Liver (tissue), 3 donors: ENCODE measurements around the gene GULP1.

Source experiments
- ATF3 ChIP-seq: IDR thresholded peaks from 2 replicates; pipeline ENCODE4 v1.6.1; 2016; ENCODE audit warnings: antibody characterized with exemption
- CTCF ChIP-seq: fragments of 150-350 bp; IDR thresholded peaks from 2 replicates; pipeline ENCODE4 v1.5.1; 2017; ENCODE audit warnings: improper control_type of control experiment, low read depth, low read length; ENCODE audit not compliant: missing input control
- EGR1 ChIP-seq, 2 donors: IDR thresholded peaks; 2 replicates each; pipeline ENCODE4 v1.6.1; 2016 to 2018; ENCODE audit warnings: antibody characterized with exemption in 2 of 2, low read depth in 2 of 2
- MAX ChIP-seq: IDR thresholded peaks from 2 replicates; pipeline ENCODE4 v1.6.1; 2016; ENCODE audit warnings: antibody characterized with exemption
- NR2F2 ChIP-seq: IDR thresholded peaks from 2 replicates; pipeline ENCODE4 v1.6.1; 2016; ENCODE audit warnings: antibody characterized with exemption
- RAD21 ChIP-seq, 2 donors: IDR thresholded peaks; 2 replicates each; pipeline ENCODE4 v1.6.1; 2016; ENCODE audit warnings: antibody characterized with exemption in 2 of 2, mild to moderate bottlenecking in 2 of 2
- SP1 ChIP-seq: IDR thresholded peaks from 2 replicates; pipeline ENCODE4 v1.6.1; 2018; ENCODE audit warnings: antibody characterized with exemption, mild to moderate bottlenecking
- TAF1 ChIP-seq: conservative IDR thresholded peaks from 2 replicates; pipeline ENCODE4 v1.6.1; 2016; ENCODE audit warnings: antibody characterized with exemption, mild to moderate bottlenecking
- YY1 ChIP-seq: IDR thresholded peaks from 2 replicates; pipeline ENCODE4 v1.6.1; 2016; ENCODE audit warnings: antibody characterized with exemption, mild to moderate bottlenecking
- ZBTB33 ChIP-seq: IDR thresholded peaks from 2 replicates; pipeline ENCODE4 v1.6.1; 2016; ENCODE audit warnings: antibody characterized with exemption
- donor health status: healthy.
- donor health status: healthy.

DNA sequence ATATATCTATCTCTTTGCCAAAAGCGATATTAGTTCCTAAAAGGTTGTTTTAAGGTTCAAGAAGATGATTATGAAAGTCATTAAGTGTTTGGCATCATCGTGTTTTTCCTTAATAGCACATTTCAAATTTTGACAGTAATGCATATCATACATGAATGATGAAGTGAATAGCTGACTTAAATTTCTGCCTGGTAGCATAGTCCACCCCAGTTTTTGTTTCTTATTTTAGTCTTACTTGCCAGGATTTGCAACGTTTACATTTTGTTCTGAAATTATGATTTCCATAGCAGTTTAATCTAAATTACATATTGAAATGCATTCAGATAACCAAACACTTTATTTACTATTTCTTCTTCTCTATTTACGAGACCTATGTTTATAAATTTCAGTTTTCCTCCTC is 201.1 kb downstream of the GULP1 start:
- TF ChIP-seq CTCF = no peak
- TF ChIP-seq ATF3 = no peak
- TF ChIP-seq MAX = no peak
- TF ChIP-seq TAF1 = no peak
- TF ChIP-seq EGR1 (IDR thresholded peaks at IDR 0.05; ENCODE audit: low read depth in 2 of 2) = no peak
- TF ChIP-seq NR2F2 = no peak
- TF ChIP-seq SP1 = no peak
- no peak for TF ChIP-seq RAD21 (IDR thresholded peaks at IDR 0.05)
- TF ChIP-seq YY1 = no peak
- TF ChIP-seq ZBTB33 = no peak
